Stimulated activated naive CD4-positive, alpha-beta T cell treated with Interleukin-2 at 50 U/mL for 16 hours (primary cell): ENCODE results near the gene FBXW8.

Experiments
- DNase-seq: peaks from one replicate; lab custom pipeline; 2025; lab: John Stamatoyannopoulos, UW

The FBXW8 gene

GRCh38 chr12:116887897-116888296 lies 22.9 kb upstream of the FBXW8 start:
- DNase-seq, result no peak

GRCh38 chr12:116890330-116890729 lies 20.4 kb upstream of the FBXW8 start:
- DNase-seq, result no peak

GRCh38 chr12:116891019-116891418 lies 19.7 kb upstream of the FBXW8 start:
- no peak for DNase-seq

DNA sequence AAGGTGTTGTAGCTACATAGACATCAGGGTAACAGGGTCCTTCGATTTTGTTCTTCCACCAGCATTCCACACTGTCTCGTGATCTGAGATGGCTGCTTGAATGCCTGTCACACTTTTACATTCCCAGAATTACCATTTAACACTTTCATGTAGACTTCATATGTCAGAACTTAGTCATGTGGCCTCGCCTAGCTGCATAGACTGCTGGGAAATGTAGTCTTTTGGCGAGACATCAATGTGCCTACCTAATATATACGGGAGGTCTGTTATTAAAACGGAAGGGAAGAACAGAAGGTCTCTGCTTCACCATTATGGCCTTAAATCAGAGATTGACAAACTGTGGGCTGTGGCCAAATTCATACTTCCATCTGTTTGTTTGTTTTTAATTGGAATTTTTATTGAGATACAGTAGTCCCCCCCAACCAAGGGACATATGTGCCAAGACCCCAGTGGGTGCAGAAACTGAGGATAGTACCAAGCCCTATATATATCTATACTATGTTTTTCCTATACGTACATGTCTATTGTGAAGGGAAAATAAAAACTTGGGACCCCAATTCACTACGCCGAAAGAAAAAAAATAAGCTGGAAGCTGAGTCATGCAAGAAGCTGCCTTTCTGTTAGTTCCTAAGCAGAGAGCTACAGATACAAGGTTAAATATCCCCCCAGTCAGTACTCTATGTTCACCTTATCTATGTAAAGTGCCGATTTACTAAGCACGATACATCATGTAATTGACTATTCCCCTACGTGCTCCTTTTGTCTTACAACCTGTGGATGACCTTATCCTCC lies 18.2 kb upstream of the FBXW8 start:
- DNase-seq, result no peak

GRCh38 chr12:116894913-116895312 lies 15.8 kb upstream of the FBXW8 start:
- DNase-seq, result no peak

DNA sequence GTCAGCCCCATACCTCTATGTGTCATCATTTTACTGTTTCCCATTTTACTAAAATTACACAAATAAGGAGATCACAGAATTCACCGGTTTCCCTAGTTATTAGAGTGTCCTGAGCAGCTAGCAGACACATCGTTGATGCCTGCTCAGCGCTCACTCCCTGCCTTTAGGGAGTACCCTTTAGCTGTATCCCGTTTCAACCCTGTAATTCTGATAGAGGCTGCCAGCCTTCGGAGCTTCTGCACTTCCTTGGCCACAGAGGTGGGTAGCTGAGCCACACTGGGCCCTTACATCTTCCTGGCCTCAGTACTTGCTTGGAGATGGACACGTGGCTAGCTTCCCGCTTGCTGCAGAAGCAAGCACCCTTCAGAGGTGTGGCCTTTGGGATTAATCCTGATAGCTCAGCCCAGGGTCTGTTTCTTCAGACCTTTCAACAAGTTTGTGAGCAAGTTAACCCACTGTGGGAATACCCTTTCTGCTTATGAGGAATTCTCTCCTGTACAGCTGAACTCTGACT lies 14.3 kb upstream of the FBXW8 start:
- no peak for DNase-seq

GRCh38 chr12:116897476-116897875 lies 13.3 kb upstream of the FBXW8 start:
- DNase-seq, result no peak

- DNase-seq, result no peak
Observed at GRCh38 chr12:116898669-116899068, 12.1 kb upstream of the FBXW8 start.

DNA sequence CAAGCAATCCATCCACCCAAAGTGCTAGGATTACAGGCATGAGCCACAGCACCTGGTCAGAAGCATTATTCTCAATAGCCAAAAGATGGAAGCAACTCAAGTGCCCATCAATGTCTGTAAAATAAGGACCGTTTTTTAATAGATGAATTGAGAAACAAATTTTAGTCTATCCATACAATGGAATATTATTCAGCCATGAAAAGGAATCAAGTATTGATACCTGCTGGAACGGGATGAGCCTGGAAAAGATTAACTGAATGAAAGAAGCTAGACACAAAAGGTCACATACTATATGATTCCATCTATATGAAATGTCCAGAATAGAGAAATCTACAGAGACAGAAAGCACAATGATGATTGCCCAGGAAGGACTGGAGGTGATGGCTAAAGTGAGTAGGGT lies 9.1 kb upstream of the FBXW8 start:
- no peak for DNase-seq

- DNase-seq, result no peak
Observed at GRCh38 chr12:116903818-116904217, 6.9 kb upstream of the FBXW8 start.

DNA sequence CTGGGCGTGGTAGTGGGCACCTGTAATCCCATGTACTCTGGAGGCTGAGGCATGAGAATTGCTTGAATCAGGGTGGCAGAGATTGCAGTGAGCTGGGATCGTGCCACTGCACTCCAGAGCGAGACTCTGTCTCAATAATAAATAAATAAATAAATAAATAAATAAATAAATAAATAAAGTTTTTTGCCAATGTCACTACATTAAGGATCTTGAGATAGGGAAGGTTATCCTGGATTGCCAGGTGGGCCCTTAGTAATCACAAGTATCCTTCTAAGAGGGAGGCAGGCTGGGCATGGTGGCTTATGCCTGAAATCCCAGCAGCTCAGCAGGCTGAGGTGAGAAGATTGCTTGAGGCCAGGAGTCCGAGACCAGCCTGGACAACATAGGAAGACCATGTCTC lies 4.5 kb upstream of the FBXW8 start:
- DNase-seq, result no peak

DNA sequence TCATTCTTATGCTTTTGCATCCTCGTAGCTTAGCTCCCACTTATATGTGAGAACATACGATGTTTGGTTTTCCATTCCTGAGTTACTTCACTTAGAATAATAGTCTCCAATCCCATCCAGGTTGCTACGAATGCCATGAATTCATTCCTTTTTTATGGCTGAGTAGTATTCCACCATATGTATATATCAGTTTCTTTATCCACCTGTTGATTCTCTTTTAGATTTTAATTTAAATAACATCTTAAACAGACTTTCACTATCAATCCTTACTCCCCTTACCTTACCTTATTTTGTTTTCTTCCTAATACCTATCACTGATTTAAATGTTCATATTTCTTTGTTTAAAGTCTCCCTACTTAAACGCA lies 488 bp upstream of the FBXW8 start:
- DNase-seq, result no peak

DNA sequence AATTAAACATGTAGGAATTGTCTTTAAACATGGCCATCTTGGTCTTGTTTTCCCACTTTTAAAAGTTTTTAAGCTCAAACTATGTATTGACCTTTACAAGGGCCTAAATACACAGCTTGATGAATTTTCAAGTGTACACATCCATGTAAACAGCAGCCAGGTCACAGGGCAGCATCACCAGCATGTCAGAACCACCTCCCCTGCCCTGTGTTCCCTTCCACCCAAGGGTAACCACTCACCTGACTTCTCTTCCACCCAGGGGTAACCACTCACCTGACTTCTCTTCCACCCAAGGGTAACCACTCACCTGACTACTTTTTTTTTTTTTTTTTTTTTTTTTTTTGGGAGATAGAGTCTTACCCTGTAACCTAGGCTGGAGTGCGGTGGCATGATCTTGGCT lies 4.6 kb downstream of the FBXW8 start:
- DNase-seq, result no peak

DNA sequence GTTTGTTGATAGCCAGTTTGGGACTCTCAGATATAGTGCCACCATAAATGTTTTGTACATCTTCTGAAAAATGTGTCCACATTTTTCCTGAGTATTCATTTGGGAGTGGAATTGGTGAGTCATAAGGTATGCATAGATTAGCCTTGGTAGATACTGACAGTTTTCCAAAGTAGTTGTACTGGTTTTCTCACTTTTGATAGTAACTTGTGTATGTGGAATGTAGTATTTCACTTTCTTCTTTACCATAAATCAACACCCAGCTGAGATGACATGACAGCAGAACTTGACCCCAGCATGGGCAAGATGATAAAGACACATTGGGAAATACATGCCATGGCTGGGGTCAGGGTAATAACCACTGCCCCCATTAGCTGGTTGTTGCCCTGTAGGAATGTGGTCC lies 5.4 kb downstream of the FBXW8 start:
- no peak for DNase-seq

GRCh38 chr12:116916714-116917114 lies 6.0 kb downstream of the FBXW8 start:
- peak; percentile 53 for DNase-seq

DNA sequence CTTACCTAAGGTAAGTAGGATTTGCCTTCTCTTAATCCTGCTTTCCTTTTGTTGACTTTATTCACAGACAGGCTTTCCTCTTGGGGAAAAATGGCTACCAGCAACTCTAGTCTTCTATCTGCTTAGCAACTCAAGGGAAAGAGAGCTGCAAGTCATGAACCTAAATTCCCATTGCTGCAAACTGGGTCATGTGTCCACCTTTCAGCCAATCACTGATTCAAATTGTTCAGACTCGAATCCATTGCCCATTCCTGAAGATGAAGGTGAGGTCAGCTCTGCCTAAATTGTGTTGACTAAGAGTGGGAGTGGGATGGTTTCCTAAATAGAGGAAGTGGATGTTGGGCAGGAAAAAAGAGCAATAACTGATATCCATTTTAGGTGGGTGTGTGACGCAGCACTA lies 7.7 kb downstream of the FBXW8 start:
- DNase-seq, result no peak

- DNase-seq, result no peak
Observed at GRCh38 chr12:116919247-116919661, 8.5 kb downstream of the FBXW8 start.

DNA sequence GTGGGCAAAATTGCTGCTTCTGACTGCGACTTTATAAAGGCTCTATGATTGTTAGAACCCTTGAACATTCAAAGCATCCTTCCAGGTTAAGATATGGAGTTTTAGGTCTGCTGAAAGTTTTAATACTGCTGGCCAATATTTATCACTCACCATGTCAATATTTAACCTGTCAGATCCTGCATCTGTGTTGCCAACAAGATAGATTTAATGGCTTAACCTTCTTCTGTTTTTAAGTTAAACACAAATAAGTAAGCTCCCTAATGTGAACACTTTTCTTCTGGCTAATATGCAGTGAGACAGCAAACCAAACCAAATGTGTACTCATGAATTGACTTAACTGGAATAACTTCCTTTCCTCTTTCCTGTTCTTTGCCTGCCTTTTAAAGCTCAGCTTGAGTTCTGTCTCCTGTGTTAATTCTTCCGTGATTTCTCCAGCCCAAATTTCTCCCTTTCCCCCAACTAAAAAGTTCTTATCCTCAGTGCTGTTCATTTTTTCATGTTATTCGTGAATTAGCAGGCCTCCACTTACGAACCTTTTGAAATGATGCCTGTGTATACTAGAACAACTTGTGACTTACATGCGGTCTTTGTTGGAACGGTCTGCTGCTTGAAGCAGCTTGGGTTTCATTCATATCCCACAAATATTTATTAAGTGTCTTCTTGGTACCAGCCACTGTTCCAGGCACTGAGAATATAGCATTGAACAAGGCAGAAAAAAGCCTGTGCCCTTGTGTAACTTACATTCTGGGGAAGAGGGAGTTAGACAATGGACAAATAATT lies 9.1 kb downstream of the FBXW8 start:
- DNase-seq, result no peak

DNA sequence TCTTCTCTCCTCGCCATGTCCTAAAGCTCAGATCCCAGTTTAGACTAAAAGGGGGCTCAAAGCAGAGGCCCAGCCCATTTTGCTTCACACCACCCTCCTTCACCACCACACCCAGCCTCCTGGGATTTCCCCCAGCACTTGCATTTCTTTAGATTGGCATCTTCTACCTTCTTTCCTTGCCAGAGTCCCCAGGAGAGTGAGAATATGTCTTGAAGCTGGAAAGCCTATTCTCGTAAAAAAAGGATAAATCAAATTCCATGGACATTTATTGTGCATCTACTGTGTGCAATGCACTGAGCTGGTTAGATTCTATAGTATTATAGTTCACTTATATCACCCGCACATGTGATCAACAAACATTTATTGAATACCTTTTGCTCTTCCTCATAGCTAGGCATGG lies 10.2 kb downstream of the FBXW8 start:
- no peak for DNase-seq

DNA sequence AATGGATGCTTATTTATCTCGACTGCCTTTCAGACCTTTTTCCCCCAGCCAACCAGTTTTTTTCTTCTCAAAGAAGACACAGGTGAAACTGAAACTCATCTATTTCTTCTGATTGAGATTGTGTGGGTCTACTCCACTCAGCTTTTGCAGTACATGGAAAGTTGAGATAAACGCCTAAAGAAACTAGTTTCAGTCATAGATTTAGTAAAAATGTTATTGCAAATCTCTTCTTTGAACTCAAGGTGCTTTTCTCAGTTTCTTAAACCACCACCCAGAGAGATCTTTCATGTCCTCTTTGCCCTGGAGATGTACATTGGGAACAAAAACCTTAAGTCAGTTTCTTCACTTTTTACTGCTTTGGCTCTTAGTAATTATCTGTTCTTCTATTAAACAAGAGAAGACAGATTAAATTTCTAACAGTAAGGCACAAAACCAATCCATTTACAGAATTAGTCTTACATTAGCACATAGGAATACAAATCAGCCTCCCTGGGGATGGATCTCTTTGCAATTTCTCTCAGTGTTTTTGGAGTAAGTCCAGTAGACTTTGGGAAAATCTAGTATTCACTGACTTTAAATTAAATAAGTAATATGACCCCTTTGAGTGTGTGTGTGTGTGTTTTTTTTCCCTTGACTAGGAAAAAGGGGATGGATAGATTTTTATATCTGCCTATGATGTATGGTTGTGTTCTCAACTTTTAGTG lies 11.6 kb downstream of the FBXW8 start:
- no peak for DNase-seq

- peak; percentile 24 for DNase-seq
Observed at GRCh38 chr12:116924558-116925453, 14.1 kb downstream of the FBXW8 start.
